Body of pancreas (tissue), 4 donors: ENCODE results near the gene SLC7A6. TPM values are rescaled to one million over a fixed set of nuclear protein-coding genes. Genes with fewer than 3 reads are reported as not detected.
A peak's percentile ranks its signal among the peaks of the same experiment; 100 is the strongest.

Experiments
- ATAC-seq: fragments of 150-250 bp; one replicate; pipeline ENCODE4 v1.9.1; 2016
- DNase-seq, 4 donors: peaks; one replicate each; pipeline ENCODE4 v3.0.0-alpha.2; 2019
- H3K27ac ChIP-seq, 4 donors: fragments of 200-600 bp; sonication (generic); 1 replicate in 3 of 4; 2 replicates in 1 of 4; pipeline versions ENCODE4 v1.5.1 to v1.6.1; 2016 to 2019; ENCODE audit warnings: mild to moderate bottlenecking in 1 of 4, mixed read lengths in 1 of 4, moderate library complexity in 1 of 4
- H3K27me3 ChIP-seq, 2 donors: fragments of 200-600 bp; sonication (generic); one replicate each; pipeline ENCODE4 v1.6.0; 2016; ENCODE audit warnings: mild to moderate bottlenecking in 1 of 2
- H3K36me3 ChIP-seq, 2 donors: fragments of 200-600 bp; sonication (generic); replicated peaks in 1 of 2; 2 replicates each; pipeline ENCODE4 v1.5.1; 2016; ENCODE audit warnings: low read depth in 2 of 2; ENCODE audit not compliant: insufficient read depth in 1 of 2
- H3K4me1 ChIP-seq: fragments of 200-600 bp; sonication (generic); one replicate; pipeline ENCODE4 v1.6.0; 2016
- H3K4me3 ChIP-seq, 2 donors: fragments of 200-600 bp; sonication (generic); 1 replicate in 1 of 2; 2 replicates in 1 of 2; pipeline ENCODE4 v1.5.1; 2016 to 2019
- H3K9me3 ChIP-seq, 3 donors: fragments of 200-600 bp; sonication (generic); 1 replicate in 2 of 3; 2 replicates in 1 of 3; pipeline ENCODE4 v1.5.1; 2016
- CTCF ChIP-seq, 7 experiments: fragments of 450-650 bp in 4 of 7; fragments of 200-600 bp in 3 of 7; sonication (generic) in 3 of 7; IDR thresholded peaks; one replicate each; pipeline ENCODE4 v1.5.1; 2016 to 2019; ENCODE audit warnings: antibody characterized with exemption in 7 of 7
- POLR2A ChIP-seq, 3 donors: fragments of 450-650 bp; IDR thresholded peaks; one replicate each; pipeline ENCODE4 v1.6.1; 2016; ENCODE audit warnings: antibody characterized with exemption in 3 of 3, mild to moderate bottlenecking in 2 of 3
- WGBS, 2 donors: methylation state at CpG; one replicate each; pipeline ENCODE4 v1.1.5; 2017; 5-methylcytosine and 5-hydroxymethylcytosine counted together
- intact Hi-C: fragments of 100-400 bp; cut with DNase I; formaldehyde crosslinking; loops from one replicate; pipeline ENCODE4 v1.15.1; 2023
- total RNA-seq, 2 donors: library from RNA; depleted of rRNA; stranded (reverse); fragments of >200 nt; gene quantifications; one replicate each; pipeline ENCODE4 v1.1.0, GENCODE V29; 2016

The SLC7A6 gene
- total RNA-seq, 2 donors from 2014 or later: 10.9 to 23.4 TPM

- Histone ChIP-seq H3K36me3 (no peaks in the 10 kb centered on the region), H3K27ac (no peak overlapping the region), H3K9me3 (no peaks in the 10 kb centered on the region), H3K4me3 (no peak overlapping the region), H3K4me1 (peaks cover 24% of the 10 kb centered on the region), H3K27me3 (no peaks in the 10 kb centered on the region)
- no peak for TF ChIP-seq CTCF (IDR thresholded peaks at IDR 0.05)
- no peak for TF ChIP-seq POLR2A (IDR thresholded peaks at IDR 0.05)
- intact Hi-C loops: no loop called here
- WGBS, 2 donors: 83 to 84% methylated on average over 4 of the region's 4 CpGs
- ATAC-seq (no peak), DNase-seq (no peak)
Measured at GRCh38 chr16:68217506-68217905, 46.8 kb upstream of the SLC7A6 start.

GRCh38 chr16:68219725-68220351, 44.5 kb upstream of the SLC7A6 start:
- 88 to 90% methylated on average over 6 of the region's 6 CpGs for WGBS, 2 donors
- intact Hi-C loops: loop anchor here (10.0 kb wide), 1 partner anchor 135 kb away; the partner anchor contains the start of gene NFATC3

GRCh38 chr16:68223072-68223471, 41.3 kb upstream of the SLC7A6 start:
- intact Hi-C loops: loop anchor here (10.0 kb wide), 1 partner anchor 138 kb away; the partner anchor contains the start of gene NFATC3
- DNase-seq (no peak), ATAC-seq (no peak)
- no peak overlapping the region for H3K4me3 ChIP-seq
- H3K27me3 ChIP-seq: no peaks in the 10 kb centered on the region
- H3K4me1 ChIP-seq: peaks cover 19% of the 10 kb centered on the region
- no peaks in the 10 kb centered on the region for H3K9me3 ChIP-seq
- 46 to 57% methylated on average over 1 of the region's 1 CpG for WGBS, 2 donors
- H3K36me3 ChIP-seq: no peaks in the 10 kb centered on the region
- H3K27ac ChIP-seq: no peak overlapping the region
- TF ChIP-seq CTCF (IDR thresholded peaks at IDR 0.05) (no peak), POLR2A (IDR thresholded peaks at IDR 0.05) (no peak)

More at GRCh38 chr16:68219725-68220351, 44.5 kb upstream of the SLC7A6 start:
- Histone ChIP-seq H3K4me1 (peaks cover 27% of the 10 kb centered on the region), H3K4me3 (no peak overlapping the region), H3K27ac (no peak overlapping the region), H3K36me3 (no peaks in the 10 kb centered on the region), H3K27me3 (no peaks in the 10 kb centered on the region), H3K9me3 (no peaks in the 10 kb centered on the region)
- DNase-seq: no peak
- no peak for ATAC-seq
- TF ChIP-seq POLR2A (IDR thresholded peaks at IDR 0.05): no peak
- no peak for TF ChIP-seq CTCF (IDR thresholded peaks at IDR 0.05)

GRCh38 chr16:68226116-68226515, 38.2 kb upstream of the SLC7A6 start:
- H3K27ac ChIP-seq: peak overlapping the region in 1 of 4 donors; percentile 82
- peaks cover 4 to 13% of the 10 kb centered on the region in 2 donors for H3K36me3 ChIP-seq
- WGBS, 2 donors: 72 to 82% methylated on average over 4 of the region's 4 CpGs
- H3K4me3 ChIP-seq: no peak overlapping the region
- DNase-seq: no peak
- ATAC-seq: no peak
- TF ChIP-seq POLR2A (IDR thresholded peaks at IDR 0.05): no peak
- no peak for TF ChIP-seq CTCF (IDR thresholded peaks at IDR 0.05)
- no peaks in the 10 kb centered on the region for H3K9me3 ChIP-seq
- peaks cover 38% of the 10 kb centered on the region for H3K4me1 ChIP-seq
- intact Hi-C loops: loop anchor here (10.0 kb wide), 1 partner anchor 141 kb away; the partner anchor contains the start of gene NFATC3
- no peaks in the 10 kb centered on the region for H3K27me3 ChIP-seq
